Activated CD8-positive, alpha-beta memory T cell treated with anti-CD3 and anti-CD28 coated beads, Interleukin-2, amount 50 U/mL, for 24 hours (primary cell): ENCODE measurements around the gene AVEN.
"Not testable (repeated sequence)": the region's sequence is repeated elsewhere in the genome, so short reads cannot be mapped to it uniquely, and the experiment has no call there.

Experiments
- DNase-seq: peaks from one replicate; pipeline ENCODE4 v3.0.0-alpha.2; 2020; ENCODE audit errors: extremely low read depth

The AVEN gene

GRCh38 chr15:34039790-34040113, 748 bp upstream of the AVEN start:
- DNase-seq, result no peak

- DNase-seq, result peak; percentile 15
Measured at GRCh38 chr15:34038023-34038870, 757 bp downstream of the AVEN start.

DNA sequence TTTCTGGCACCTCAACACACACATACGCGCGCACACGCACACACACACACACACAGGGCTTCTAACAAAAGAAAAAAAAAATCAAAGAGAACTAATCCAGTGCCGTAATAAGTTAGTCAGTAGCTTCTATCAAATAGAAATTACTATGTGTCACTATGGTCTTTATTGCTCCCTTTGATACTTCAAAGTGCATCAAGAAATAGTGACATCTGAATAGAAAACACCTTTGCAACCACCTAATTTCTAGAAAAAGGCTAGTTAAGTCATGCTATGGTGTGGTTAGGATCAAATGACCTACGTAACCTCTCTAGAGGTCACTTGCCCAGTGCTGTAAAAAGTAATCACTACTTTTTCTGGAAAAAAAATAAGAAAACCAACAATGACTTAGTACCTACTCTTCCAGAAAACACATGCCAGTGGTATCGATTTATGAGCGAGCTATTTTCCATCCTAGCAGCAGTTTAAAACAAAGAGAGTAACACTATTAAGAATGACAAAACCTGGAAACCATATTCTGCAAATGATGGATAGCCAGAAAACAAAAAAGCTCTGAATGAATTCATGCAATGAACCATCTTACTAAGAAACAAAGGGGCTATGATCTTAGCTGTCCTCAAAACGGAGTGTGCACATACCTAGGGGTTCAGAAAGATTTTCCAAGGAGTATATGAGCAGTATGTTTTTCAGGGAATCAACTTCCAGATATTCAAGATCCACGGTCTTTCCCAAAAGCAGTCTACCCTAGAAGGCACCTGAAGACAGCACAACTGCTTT, 6.8 kb downstream of the AVEN start:
- no peak for DNase-seq

DNA sequence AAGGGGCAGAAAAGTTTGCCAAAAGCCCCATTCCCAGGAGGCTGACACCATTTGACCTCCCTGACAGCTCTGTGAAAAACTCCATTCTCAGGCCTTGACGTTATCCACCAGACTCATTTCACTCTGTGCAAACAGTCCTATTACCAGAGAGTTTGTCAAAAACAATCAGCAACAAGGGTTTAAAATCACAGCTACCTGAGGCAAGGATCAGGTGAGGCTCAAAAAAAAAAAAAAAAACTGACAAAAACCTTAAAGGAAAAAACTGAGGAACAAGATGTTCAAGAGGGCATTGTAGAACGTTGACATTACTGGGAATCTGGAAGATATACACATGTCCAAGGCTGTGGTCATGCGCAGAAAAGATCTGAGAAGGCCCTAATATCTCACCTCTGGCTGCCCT, 11.4 kb downstream of the AVEN start:
- DNase-seq, result no peak

GRCh38 chr15:34025252-34025651, 13.8 kb downstream of the AVEN start:
- no peak for DNase-seq

DNA sequence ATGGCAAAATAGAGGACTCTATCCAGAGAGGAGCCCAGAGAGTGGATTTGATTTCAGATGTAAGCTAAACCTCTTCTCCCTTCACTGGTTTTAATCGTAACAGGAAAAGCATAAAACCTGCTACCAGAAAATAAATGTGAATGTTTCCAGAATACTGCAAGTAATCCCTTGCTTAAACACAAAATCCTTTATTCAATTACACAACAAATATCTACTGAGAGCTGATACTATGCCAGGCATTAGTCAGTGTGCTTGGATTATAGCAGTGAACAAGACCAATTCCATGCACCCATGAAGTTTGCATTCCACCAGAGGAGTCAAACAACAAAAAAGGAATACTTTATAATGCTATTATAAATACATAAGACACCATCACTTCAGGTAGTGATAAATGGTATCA, 15.1 kb downstream of the AVEN start:
- no peak for DNase-seq

- no peak for DNase-seq
Measured at GRCh38 chr15:34019369-34019990, 19.5 kb downstream of the AVEN start.

DNA sequence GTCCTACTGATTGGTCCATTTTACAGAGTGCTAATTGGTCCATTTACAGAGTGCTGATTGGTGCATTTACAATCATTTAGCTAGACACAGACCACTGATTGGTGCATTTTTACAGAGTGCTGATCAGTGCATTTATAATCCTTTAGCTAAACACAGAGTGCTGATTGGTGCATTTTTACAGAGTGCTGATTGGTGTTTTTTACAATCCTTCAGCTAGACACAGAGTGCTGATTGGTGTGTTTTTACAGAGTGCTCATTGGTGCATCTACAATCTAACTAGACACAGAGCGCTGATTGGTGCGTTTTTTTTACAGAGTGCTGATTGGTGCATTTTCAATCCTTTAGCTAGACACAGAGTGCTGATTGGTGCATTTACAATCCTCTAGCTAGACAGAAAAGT, 20.3 kb downstream of the AVEN start:
- DNase-seq, result not testable (repeated sequence)

GRCh38 chr15:34018021-34018645, 20.9 kb downstream of the AVEN start:
- DNase-seq, result no peak

DNA sequence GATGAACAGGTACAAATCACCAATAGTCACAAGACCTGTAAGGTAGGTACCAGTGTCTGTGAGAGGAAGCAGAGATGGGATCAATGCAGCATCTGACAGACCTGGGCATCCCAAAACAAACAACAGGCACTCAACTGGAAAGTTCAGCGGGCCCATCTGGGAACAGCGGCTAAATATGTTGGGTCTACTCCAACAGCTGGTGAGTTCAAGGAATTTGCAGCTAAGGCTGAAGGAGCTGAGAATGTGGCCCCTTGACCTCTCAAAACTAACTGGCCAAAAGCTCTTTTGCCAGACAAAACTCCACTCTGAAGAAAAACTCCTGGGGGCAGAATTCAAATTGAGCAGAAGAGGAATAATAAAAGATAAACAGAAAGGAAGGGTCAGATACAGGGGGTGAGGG, 24.4 kb downstream of the AVEN start:
- no peak for DNase-seq

GRCh38 chr15:34013746-34014145, 25.3 kb downstream of the AVEN start:
- no peak for DNase-seq

DNA sequence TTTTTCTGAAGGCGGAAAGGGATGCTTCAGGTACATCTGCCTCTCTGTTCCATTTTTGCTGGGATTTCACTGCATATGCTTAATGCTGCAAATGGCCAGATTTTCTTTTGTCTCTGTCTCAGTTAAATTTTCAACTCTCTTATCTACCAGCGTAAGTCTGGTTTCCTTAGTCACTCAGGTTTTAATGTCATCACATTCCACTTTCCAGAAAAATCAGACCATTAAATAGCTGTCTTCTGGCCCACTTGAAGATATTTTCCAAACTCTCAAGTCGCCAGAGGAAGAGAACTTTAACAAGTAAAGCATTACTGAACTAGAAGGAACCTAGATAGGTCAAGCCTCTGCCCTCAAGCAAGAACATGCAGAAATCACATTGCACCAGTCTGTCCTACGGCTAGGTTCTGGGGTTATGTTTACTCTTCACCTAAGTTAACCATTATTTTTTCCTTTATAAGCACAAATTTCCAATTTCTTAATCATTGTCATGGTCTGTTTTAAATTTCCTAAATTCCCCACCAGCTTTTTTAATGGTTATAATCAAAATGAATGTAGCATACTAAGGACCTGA, 26.5 kb downstream of the AVEN start:
- no peak for DNase-seq

DNA sequence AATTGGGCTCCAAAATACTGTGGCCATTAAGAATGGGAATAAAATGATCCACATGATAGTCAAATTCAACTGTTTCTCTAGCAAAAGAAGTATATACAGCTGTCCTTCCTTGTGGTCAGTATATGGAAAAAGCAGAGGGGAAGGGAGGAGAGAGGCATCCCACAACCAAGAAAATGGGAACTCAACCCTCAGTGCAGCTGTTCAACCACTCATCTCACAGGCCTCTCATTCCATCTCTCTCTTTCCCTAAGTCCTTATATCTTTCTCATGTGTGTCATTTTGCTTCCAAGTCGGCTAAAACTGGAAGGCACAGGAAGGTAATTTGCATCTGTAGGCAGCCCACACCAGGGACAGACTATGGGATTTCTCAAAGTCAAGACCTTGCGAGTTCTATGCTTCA, 27.5 kb downstream of the AVEN start:
- no peak for DNase-seq

- DNase-seq, result no peak
Measured at GRCh38 chr15:34010921-34011320, 28.1 kb downstream of the AVEN start.

DNA sequence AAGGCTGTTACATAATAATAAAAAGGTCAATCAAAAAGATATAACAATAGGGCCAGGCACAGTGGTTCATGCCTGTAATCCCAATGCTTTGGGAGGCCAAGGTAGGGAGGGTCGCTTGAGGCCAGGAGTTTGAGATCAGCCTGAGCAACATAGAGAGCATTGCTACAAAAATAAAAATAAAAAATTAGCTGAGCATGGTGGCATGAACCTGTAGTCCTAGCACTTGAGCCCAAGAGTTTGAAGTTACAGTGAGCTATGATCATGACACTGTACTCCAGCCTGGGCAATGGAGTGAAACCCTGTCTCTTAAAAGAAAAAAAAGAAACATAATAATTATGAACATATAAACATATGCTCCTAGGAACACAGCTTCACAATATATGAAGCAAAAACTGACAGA, 29.3 kb downstream of the AVEN start:
- no peak for DNase-seq

GRCh38 chr15:34006381-34006780, 32.6 kb downstream of the AVEN start:
- DNase-seq, result no peak

GRCh38 chr15:34001536-34001935, 37.5 kb downstream of the AVEN start:
- DNase-seq, result no peak

- DNase-seq, result not testable (repeated sequence)
Measured at GRCh38 chr15:33995666-33996065, 43.3 kb downstream of the AVEN start.

- no peak for DNase-seq
Measured at GRCh38 chr15:33994005-33994615, 44.9 kb downstream of the AVEN start.

DNA sequence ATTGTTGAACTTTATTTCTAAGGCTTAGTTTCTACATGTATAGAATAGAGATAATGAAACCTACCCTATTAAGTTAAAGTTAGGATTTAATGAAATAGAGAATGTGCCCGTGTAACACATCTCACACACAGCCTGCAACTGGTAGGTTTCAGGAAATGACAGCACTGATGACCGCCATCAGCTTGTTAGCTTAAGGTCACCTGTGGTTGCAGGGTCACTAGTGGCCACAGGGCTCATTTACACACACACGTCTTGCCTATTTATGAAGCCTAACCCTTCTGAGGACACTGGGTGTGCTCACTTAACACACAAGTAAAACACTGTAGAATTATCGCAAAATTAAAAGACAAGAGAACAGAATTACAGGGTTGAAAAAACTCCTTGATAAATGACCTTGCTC, 50.6 kb downstream of the AVEN start:
- no peak for DNase-seq

- no peak for DNase-seq
Measured at GRCh38 chr15:33987444-33987843, 51.6 kb downstream of the AVEN start.

DNA sequence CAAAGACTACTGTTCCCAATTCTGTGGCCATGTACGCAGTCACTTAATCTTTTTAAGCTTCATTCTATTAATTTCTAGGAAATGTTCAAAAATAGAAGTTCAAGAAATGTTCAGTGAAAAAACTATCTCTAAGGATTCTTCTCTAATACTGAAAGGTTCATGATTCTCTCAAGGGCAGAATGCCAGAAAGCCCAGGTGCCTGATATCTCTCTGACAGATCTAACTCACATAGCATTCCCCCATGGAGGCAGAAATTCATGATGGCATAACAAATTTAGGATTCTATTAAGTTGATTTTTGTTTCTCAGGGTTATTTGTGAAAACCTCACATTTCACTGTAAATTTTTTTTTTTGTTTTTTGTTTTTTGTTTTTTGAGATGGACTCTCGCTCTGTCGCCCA, 53.3 kb downstream of the AVEN start:
- no peak for DNase-seq
